A549 treated with CORT108297 at 1 μM for 4 hours (cell line): ENCODE measurements around the gene LONP1. TPM values are rescaled to one million over a fixed set of nuclear protein-coding genes. Genes with fewer than 3 reads are reported as not detected.

Experiments used
- total RNA-seq: library from RNA; stranded (reverse); fragments of 200-300 nt; extraction: Qiagen RNA extraction; gene quantifications from 5 replicates; pipeline ENCODE4 v1.2.3, GENCODE V29; 2022

Gene LONP1
- 48.6 to 64.9 TPM (median 62.2 TPM) in 5 replicates for total RNA-seq

GRCh38 chr19:5719961-5720790, at the start of gene LONP1, which contains the start of gene CATSPERD:
TSS of gene LONP1 (minus strand) at chr19:5720146. CDS start at chr19:5720132, 14 bp downstream.
TSS of gene CATSPERD (plus strand) at chr19:5720637. CDS start at chr19:5720738, 101 bp downstream.

GRCh38 chr19:5690125-5690954, 29.6 kb downstream of the LONP1 start, which contains the start of gene RPL36:
TSS of gene RPL36 (plus strand) at chr19:5690295. CDS start at chr19:5690508, 213 bp downstream.

GRCh38 chr19:5680437-5681368, 39.2 kb downstream of the LONP1 start, which contains the start of the genes HSD11B1L and MICOS13:
TSS of gene HSD11B1L (plus strand) at chr19:5681027. CDS start at chr19:5684833, 3,806 bp downstream.
TSS of gene MICOS13 (minus strand) at chr19:5680516. CDS start at chr19:5680486, 30 bp downstream.

Other genes with a start within 250 kb of the LONP1 start
- gene TINCR, start 152.2 kb downstream of the LONP1 start, total RNA-seq, result 1.8 to 3.6 TPM (median 2.9 TPM) in 5 replicates
- gene SAFB2, start 97.4 kb downstream of the LONP1 start, total RNA-seq, result 29.1 to 37.0 TPM (median 36.1 TPM) in 5 replicates
- 53.1 to 61.9 TPM (median 55.9 TPM) in 5 replicates for gene SAFB, start 97.1 kb downstream of the LONP1 start, total RNA-seq
- gene MICOS13, start 39.6 kb downstream of the LONP1 start, total RNA-seq, result 49.1 to 75.8 TPM (median 67.3 TPM) in 5 replicates
- 3.6 to 5.2 TPM (median 4.8 TPM) in 5 replicates for gene HSD11B1L, start 39.1 kb downstream of the LONP1 start, total RNA-seq
- gene RPL36, start 29.9 kb downstream of the LONP1 start, total RNA-seq, result 708 to 894 TPM (median 738 TPM) in 5 replicates
- 0.08 TPM in 1 of 5 replicates, not detected in the others for gene CATSPERD, start 491 bp upstream of the LONP1 start, total RNA-seq
- 2.1 to 3.3 TPM (median 2.9 TPM) in 5 replicates for gene PRR22, start 64.6 kb upstream of the LONP1 start, total RNA-seq
- 30.3 to 35.2 TPM (median 33.8 TPM) in 5 replicates for gene DUS3L, start 71.0 kb upstream of the LONP1 start, total RNA-seq
- gene NRTN, start 84.9 kb upstream of the LONP1 start, total RNA-seq, result 0.27 to 0.89 TPM (median 0.48 TPM) in 5 replicates
- not detected in 5 replicates for gene FUT6, start 119.6 kb upstream of the LONP1 start, total RNA-seq
- 0.06 TPM in 2 of 5 replicates, not detected in the others for gene FUT3, start 131.3 kb upstream of the LONP1 start, total RNA-seq
- gene FUT5, start 150.4 kb upstream of the LONP1 start, total RNA-seq, result not detected in 5 replicates
- 194 to 311 TPM (median 301 TPM) in 5 replicates for gene NDUFA11, start 183.6 kb upstream of the LONP1 start, total RNA-seq
- gene VMAC, start 184.7 kb upstream of the LONP1 start, total RNA-seq, result 0.34 to 0.66 TPM (median 0.49 TPM) in 5 replicates
- gene CAPS, start 194.1 kb upstream of the LONP1 start, total RNA-seq, result 0.47 to 1.2 TPM (median 1.2 TPM) in 5 replicates